ENCODE measurements around the gene RFTN1.

Gene RFTN1

GRCh38 chr3:16402451-16402850 lies 111.0 kb downstream of the RFTN1 start:
- TF ChIP-seq POU2F2 (IDR thresholded peaks at IDR 0.05; ENCODE audit: low read depth, low read length) (no peak), PAX5 (IDR thresholded peaks at IDR 0.05; ENCODE audit: insufficient read depth, low read length, severe bottlenecking) (no peak), POLR2AphosphoS5 (IDR thresholded peaks at IDR 0.05; ENCODE audit: low read depth, low read length) (no peak), POLR2A (IDR thresholded peaks at IDR 0.05; ENCODE audit: low read depth, low read length) (no peak), SPI1 (IDR thresholded peaks at IDR 0.05; ENCODE audit: low read depth, low read length) (no peak), TAF1 (IDR thresholded peaks at IDR 0.05; ENCODE audit: low read depth, low read length) (no peak)
- FAIRE-seq, result no peak
- no peak for DNase-seq (ENCODE audit: insufficient read length, low spot score)

- DNase-seq (ENCODE audit: insufficient read length, low spot score) (no peak), FAIRE-seq (no peak)
- no peak for TF ChIP-seq SPI1 (IDR thresholded peaks at IDR 0.05; ENCODE audit: low read depth, low read length)
- TF ChIP-seq POLR2AphosphoS5 (IDR thresholded peaks at IDR 0.05; ENCODE audit: low read depth, low read length), result no peak
- TF ChIP-seq TAF1 (IDR thresholded peaks at IDR 0.05; ENCODE audit: low read depth, low read length), result no peak
- TF ChIP-seq POLR2A (IDR thresholded peaks at IDR 0.05; ENCODE audit: low read depth, low read length), result no peak
- TF ChIP-seq PAX5 (IDR thresholded peaks at IDR 0.05; ENCODE audit: insufficient read depth, low read length, severe bottlenecking), result no peak
- no peak for TF ChIP-seq POU2F2 (IDR thresholded peaks at IDR 0.05; ENCODE audit: low read depth, low read length)
These were observed 112.2 kb downstream of the RFTN1 start for GRCh38 chr3:16401273-16401672.

GRCh38 chr3:16400106-16400931 lies 113.2 kb downstream of the RFTN1 start:
- FAIRE-seq, result peak; percentile 54
- TF ChIP-seq POLR2AphosphoS5 (IDR thresholded peaks at IDR 0.05; ENCODE audit: low read depth, low read length) (no peak), TAF1 (IDR thresholded peaks at IDR 0.05; ENCODE audit: low read depth, low read length) (no peak), POLR2A (IDR thresholded peaks at IDR 0.05; ENCODE audit: low read depth, low read length) (no peak), PAX5 (IDR thresholded peaks at IDR 0.05; ENCODE audit: insufficient read depth, low read length, severe bottlenecking) (no peak), POU2F2 (IDR thresholded peaks at IDR 0.05; ENCODE audit: low read depth, low read length) (no peak), SPI1 (IDR thresholded peaks at IDR 0.05; ENCODE audit: low read depth, low read length) (no peak)
- no peak for DNase-seq (ENCODE audit: insufficient read length, low spot score)

- DNase-seq (ENCODE audit: insufficient read length, low spot score), result no peak
- no peak for FAIRE-seq
These were observed 114.0 kb downstream of the RFTN1 start for GRCh38 chr3:16399473-16399872.

GRCh38 chr3:16398648-16399047 lies 114.9 kb downstream of the RFTN1 start:
- no peak for DNase-seq (ENCODE audit: insufficient read length, low spot score)
- no peak for TF ChIP-seq POLR2AphosphoS5 (IDR thresholded peaks at IDR 0.05; ENCODE audit: low read depth, low read length)
- TF ChIP-seq POLR2A (IDR thresholded peaks at IDR 0.05; ENCODE audit: low read depth, low read length), result no peak
- TF ChIP-seq POU2F2 (IDR thresholded peaks at IDR 0.05; ENCODE audit: low read depth, low read length), result no peak
- no peak for TF ChIP-seq SPI1 (IDR thresholded peaks at IDR 0.05; ENCODE audit: low read depth, low read length)
- no peak for TF ChIP-seq TAF1 (IDR thresholded peaks at IDR 0.05; ENCODE audit: low read depth, low read length)
- TF ChIP-seq PAX5 (IDR thresholded peaks at IDR 0.05; ENCODE audit: insufficient read depth, low read length, severe bottlenecking), result no peak
- no peak for FAIRE-seq

More at GRCh38 chr3:16399473-16399872, 114.0 kb downstream of the RFTN1 start:
- no peak for TF ChIP-seq TAF1 (IDR thresholded peaks at IDR 0.05; ENCODE audit: low read depth, low read length)
- TF ChIP-seq POLR2A (IDR thresholded peaks at IDR 0.05; ENCODE audit: low read depth, low read length), result no peak
- TF ChIP-seq POLR2AphosphoS5 (IDR thresholded peaks at IDR 0.05; ENCODE audit: low read depth, low read length), result no peak
- TF ChIP-seq PAX5 (IDR thresholded peaks at IDR 0.05; ENCODE audit: insufficient read depth, low read length, severe bottlenecking), result no peak
- TF ChIP-seq POU2F2 (IDR thresholded peaks at IDR 0.05; ENCODE audit: low read depth, low read length), result no peak
- TF ChIP-seq SPI1 (IDR thresholded peaks at IDR 0.05; ENCODE audit: low read depth, low read length), result no peak

- no peak for FAIRE-seq
- TF ChIP-seq POLR2A (IDR thresholded peaks at IDR 0.05; ENCODE audit: low read depth, low read length) (no peak), PAX5 (IDR thresholded peaks at IDR 0.05; ENCODE audit: insufficient read depth, low read length, severe bottlenecking) (no peak), POLR2AphosphoS5 (IDR thresholded peaks at IDR 0.05; ENCODE audit: low read depth, low read length) (no peak), POU2F2 (IDR thresholded peaks at IDR 0.05; ENCODE audit: low read depth, low read length) (no peak), SPI1 (IDR thresholded peaks at IDR 0.05; ENCODE audit: low read depth, low read length) (no peak), TAF1 (IDR thresholded peaks at IDR 0.05; ENCODE audit: low read depth, low read length) (no peak)
- no peak for DNase-seq (ENCODE audit: insufficient read length, low spot score)
These were observed 117.3 kb downstream of the RFTN1 start for GRCh38 chr3:16396202-16396601.

- FAIRE-seq, result no peak
- no peak for TF ChIP-seq PAX5 (IDR thresholded peaks at IDR 0.05; ENCODE audit: insufficient read depth, low read length, severe bottlenecking)
- TF ChIP-seq TAF1 (IDR thresholded peaks at IDR 0.05; ENCODE audit: low read depth, low read length), result no peak
- TF ChIP-seq SPI1 (IDR thresholded peaks at IDR 0.05; ENCODE audit: low read depth, low read length), result no peak
- no peak for TF ChIP-seq POLR2AphosphoS5 (IDR thresholded peaks at IDR 0.05; ENCODE audit: low read depth, low read length)
- no peak for TF ChIP-seq POLR2A (IDR thresholded peaks at IDR 0.05; ENCODE audit: low read depth, low read length)
- TF ChIP-seq POU2F2 (IDR thresholded peaks at IDR 0.05; ENCODE audit: low read depth, low read length), result no peak
- DNase-seq (ENCODE audit: insufficient read length, low spot score), result no peak
These were observed 118.3 kb downstream of the RFTN1 start for GRCh38 chr3:16395212-16395611.

- FAIRE-seq, result no peak
- DNase-seq (ENCODE audit: insufficient read length, low spot score), result no peak
- no peak for TF ChIP-seq POLR2AphosphoS5 (IDR thresholded peaks at IDR 0.05; ENCODE audit: low read depth, low read length)
- TF ChIP-seq PAX5 (IDR thresholded peaks at IDR 0.05; ENCODE audit: insufficient read depth, low read length, severe bottlenecking), result no peak
- TF ChIP-seq POU2F2 (IDR thresholded peaks at IDR 0.05; ENCODE audit: low read depth, low read length), result no peak
- no peak for TF ChIP-seq POLR2A (IDR thresholded peaks at IDR 0.05; ENCODE audit: low read depth, low read length)
- TF ChIP-seq TAF1 (IDR thresholded peaks at IDR 0.05; ENCODE audit: low read depth, low read length), result no peak
- TF ChIP-seq SPI1 (IDR thresholded peaks at IDR 0.05; ENCODE audit: low read depth, low read length), result no peak
These were observed 118.9 kb downstream of the RFTN1 start for GRCh38 chr3:16394639-16395038.

GRCh38 chr3:16392717-16393116 lies 120.8 kb downstream of the RFTN1 start:
- TF ChIP-seq POLR2AphosphoS5 (IDR thresholded peaks at IDR 0.05; ENCODE audit: low read depth, low read length) (no peak), PAX5 (IDR thresholded peaks at IDR 0.05; ENCODE audit: insufficient read depth, low read length, severe bottlenecking) (no peak)
- FAIRE-seq, result peak; percentile 47
- no peak for DNase-seq (ENCODE audit: insufficient read length, low spot score)
